Neural cell (in vitro differentiated cells): ENCODE results near the gene NR2F1-AS1. TPM values are rescaled to one million over a fixed set of nuclear protein-coding genes. Genes with fewer than 3 reads are reported as not detected.

Experiments used
- H2AFZ ChIP-seq: fragments of 200-600, 300-800 bp; sonication (generic), shearing (Covaris generic); 2 replicates; pipeline ENCODE4 v1.6.0; 2014; ENCODE audit warnings: low read depth, mild to moderate bottlenecking, antibody characterized with exemption, low read length, moderate library complexity
- H3F3A ChIP-seq: fragments of 200-600 bp; shearing (Covaris generic); 2 replicates; pipeline ENCODE4 v1.6.1; 2016; ENCODE audit warnings: mild to moderate bottlenecking, moderate library complexity, mixed read lengths, antibody characterized with exemption, low read length; ENCODE audit not compliant: insufficient read depth, poor library complexity, severe bottlenecking
- H3K27ac ChIP-seq: fragments of 200-600, 300-800 bp; sonication (generic), shearing (Covaris generic); 2 replicates; pipeline ENCODE4 v1.5.1; 2014; ENCODE audit warnings: mild to moderate bottlenecking, low read length, moderate library complexity
- H3K27me3 ChIP-seq: fragments of 300-800, 200-600 bp; sonication (generic), shearing (Covaris generic); 2 replicates; pipeline ENCODE4 v1.6.0; 2014; ENCODE audit warnings: mild to moderate bottlenecking, low read depth, low read length, moderate library complexity; ENCODE audit not compliant: insufficient read depth
- H3K36me3 ChIP-seq: fragments of 300-800, 200-600 bp; sonication (generic), shearing (Covaris generic); 2 replicates; pipeline ENCODE4 v1.5.1; 2014; ENCODE audit warnings: mild to moderate bottlenecking, antibody characterized with exemption, low read length, moderate library complexity; ENCODE audit not compliant: insufficient read depth
- H3K4me2 ChIP-seq: fragments of 300-800, 200-600 bp; sonication (generic), shearing (Covaris generic); 2 replicates; pipeline ENCODE4 v1.6.0; 2014; ENCODE audit warnings: mild to moderate bottlenecking, low read length
- H3K4me3 ChIP-seq: fragments of 300-800, 200-600 bp; sonication (generic), shearing (Covaris generic); 2 replicates; pipeline ENCODE4 v1.5.1; 2014; ENCODE audit warnings: mild to moderate bottlenecking, low read length, moderate library complexity
- H3K79me2 ChIP-seq: fragments of 200-600 bp; shearing (Covaris generic); replicated peaks from 2 replicates; pipeline ENCODE4 v1.6.0; 2014; ENCODE audit warnings: mild to moderate bottlenecking, low read length, moderate library complexity; ENCODE audit not compliant: insufficient read depth
- H3K9ac ChIP-seq: fragments of 300-800, 200-600 bp; sonication (generic), shearing (Covaris generic); 2 replicates; pipeline ENCODE4 v1.6.1; 2016; ENCODE audit warnings: mild to moderate bottlenecking, low read length, mixed read lengths
- H3K9me2 ChIP-seq: fragments of 200-600 bp; shearing (Covaris generic); 2 replicates; pipeline ENCODE4 v1.6.1; 2016; ENCODE audit warnings: mild to moderate bottlenecking, low read length, mixed read lengths; ENCODE audit not compliant: insufficient read depth
- H3K9me3 ChIP-seq: fragments of 200-600, 300-800 bp; sonication (generic), shearing (Covaris generic); 2 replicates; pipeline ENCODE4 v1.6.1; 2016; ENCODE audit warnings: mild to moderate bottlenecking, mixed run types, low read length, moderate library complexity, mixed read lengths
- H4K20me1 ChIP-seq: fragments of 200-600 bp; shearing (Covaris generic); 2 replicates; pipeline ENCODE4 v1.6.1; 2016; ENCODE audit warnings: mild to moderate bottlenecking, mixed run types; ENCODE audit not compliant: insufficient read depth
- CTCF ChIP-seq: fragments of 450-650 bp; IDR thresholded peaks from 2 replicates; pipeline ENCODE4 v1.5.1; 2014; ENCODE audit warnings: antibody characterized with exemption, mild to moderate bottlenecking, moderate library complexity; ENCODE audit not compliant: poor library complexity, severe bottlenecking
- EP300 ChIP-seq: fragments of 450-650 bp; conservative IDR thresholded peaks from 2 replicates; pipeline ENCODE4 v1.6.1; 2014; ENCODE audit warnings: antibody characterized with exemption, mild to moderate bottlenecking, moderate library complexity; ENCODE audit not compliant: poor library complexity, severe bottlenecking
- EZH2 ChIP-seq: fragments of 200-600, 300-800 bp; shearing (Covaris generic), sonication (generic); IDR thresholded peaks from 2 replicates; pipeline ENCODE4 v1.6.1; 2014; ENCODE audit warnings: antibody characterized with exemption, low read length, borderline replicate concordance, mild to moderate bottlenecking; ENCODE audit not compliant: insufficient read depth, poor library complexity, severe bottlenecking
- MXI1 ChIP-seq: fragments of 450-650 bp; conservative IDR thresholded peaks from 2 replicates; pipeline ENCODE4 v1.6.1; 2014; ENCODE audit warnings: antibody characterized with exemption, mild to moderate bottlenecking; ENCODE audit not compliant: poor library complexity, severe bottlenecking
- POLR2AphosphoS5 ChIP-seq: IDR thresholded peaks from 2 replicates; pipeline ENCODE4 v1.6.1; 2012
- RAD21 ChIP-seq: fragments of 450-650 bp; conservative IDR thresholded peaks from 2 replicates; pipeline ENCODE4 v1.6.1; 2014; ENCODE audit warnings: antibody characterized with exemption, mild to moderate bottlenecking, moderate library complexity
- SMC3 ChIP-seq: fragments of 450-650 bp; conservative IDR thresholded peaks from 2 replicates; pipeline ENCODE4 v1.6.1; 2014; ENCODE audit warnings: antibody characterized with exemption, mild to moderate bottlenecking, moderate library complexity; ENCODE audit not compliant: poor library complexity
- TAF1 ChIP-seq: IDR thresholded peaks from 2 replicates; pipeline ENCODE4 v1.6.1; 2012; ENCODE audit warnings: low read depth
- polyA plus RNA-seq: library from polyadenylated mRNA; depleted of rRNA; stranded (reverse); fragments of >200 nt; gene quantifications from 2 replicates; pipeline ENCODE4 v1.2.3, GENCODE V29; 2014
- TF ChIP-seq, protein P1 (sequence below): IDR thresholded peaks from 2 replicates; pipeline ENCODE4 v1.6.1; 2012; ENCODE audit warnings: borderline replicate concordance

The NR2F1-AS1 gene
- polyA plus RNA-seq, 1 donor from 2014 or later, result 0.24 TPM

GRCh38 chr5:93609762-93610161 lies 28.7 kb upstream of the NR2F1-AS1 start:
- TF ChIP-seq TAF1, result no peak
- no peak for TF ChIP-seq SMC3
- TF ChIP-seq RAD21, result no peak
- no peak for TF ChIP-seq EZH2
- TF ChIP-seq EP300, result no peak
- TF ChIP-seq POLR2AphosphoS5, result no peak
- TF ChIP-seq CTCF, result no peak
- no peak for TF ChIP-seq MXI1
- TF ChIP-seq, protein P1, sequence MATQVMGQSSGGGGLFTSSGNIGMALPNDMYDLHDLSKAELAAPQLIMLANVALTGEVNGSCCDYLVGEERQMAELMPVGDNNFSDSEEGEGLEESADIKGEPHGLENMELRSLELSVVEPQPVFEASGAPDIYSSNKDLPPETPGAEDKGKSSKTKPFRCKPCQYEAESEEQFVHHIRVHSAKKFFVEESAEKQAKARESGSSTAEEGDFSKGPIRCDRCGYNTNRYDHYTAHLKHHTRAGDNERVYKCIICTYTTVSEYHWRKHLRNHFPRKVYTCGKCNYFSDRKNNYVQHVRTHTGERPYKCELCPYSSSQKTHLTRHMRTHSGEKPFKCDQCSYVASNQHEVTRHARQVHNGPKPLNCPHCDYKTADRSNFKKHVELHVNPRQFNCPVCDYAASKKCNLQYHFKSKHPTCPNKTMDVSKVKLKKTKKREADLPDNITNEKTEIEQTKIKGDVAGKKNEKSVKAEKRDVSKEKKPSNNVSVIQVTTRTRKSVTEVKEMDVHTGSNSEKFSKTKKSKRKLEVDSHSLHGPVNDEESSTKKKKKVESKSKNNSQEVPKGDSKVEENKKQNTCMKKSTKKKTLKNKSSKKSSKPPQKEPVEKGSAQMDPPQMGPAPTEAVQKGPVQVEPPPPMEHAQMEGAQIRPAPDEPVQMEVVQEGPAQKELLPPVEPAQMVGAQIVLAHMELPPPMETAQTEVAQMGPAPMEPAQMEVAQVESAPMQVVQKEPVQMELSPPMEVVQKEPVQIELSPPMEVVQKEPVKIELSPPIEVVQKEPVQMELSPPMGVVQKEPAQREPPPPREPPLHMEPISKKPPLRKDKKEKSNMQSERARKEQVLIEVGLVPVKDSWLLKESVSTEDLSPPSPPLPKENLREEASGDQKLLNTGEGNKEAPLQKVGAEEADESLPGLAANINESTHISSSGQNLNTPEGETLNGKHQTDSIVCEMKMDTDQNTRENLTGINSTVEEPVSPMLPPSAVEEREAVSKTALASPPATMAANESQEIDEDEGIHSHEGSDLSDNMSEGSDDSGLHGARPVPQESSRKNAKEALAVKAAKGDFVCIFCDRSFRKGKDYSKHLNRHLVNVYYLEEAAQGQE, result no peak
- Histone ChIP-seq H3K27ac (no peak overlapping the region), H2AFZ (no peak overlapping the region), H3F3A (no peaks in the 10 kb centered on the region), H3K9me3 (no peaks in the 10 kb centered on the region), H3K36me3 (no peaks in the 10 kb centered on the region), H3K27me3 (peaks cover 99% of the 10 kb centered on the region), H3K4me3 (no peak overlapping the region), H3K4me2 (no peak overlapping the region), H3K9ac (no peak overlapping the region), H4K20me1 (no peaks in the 10 kb centered on the region), H3K9me2 (no peaks in the 10 kb centered on the region), H3K79me2 (no peaks in the 10 kb centered on the region)

DNA sequence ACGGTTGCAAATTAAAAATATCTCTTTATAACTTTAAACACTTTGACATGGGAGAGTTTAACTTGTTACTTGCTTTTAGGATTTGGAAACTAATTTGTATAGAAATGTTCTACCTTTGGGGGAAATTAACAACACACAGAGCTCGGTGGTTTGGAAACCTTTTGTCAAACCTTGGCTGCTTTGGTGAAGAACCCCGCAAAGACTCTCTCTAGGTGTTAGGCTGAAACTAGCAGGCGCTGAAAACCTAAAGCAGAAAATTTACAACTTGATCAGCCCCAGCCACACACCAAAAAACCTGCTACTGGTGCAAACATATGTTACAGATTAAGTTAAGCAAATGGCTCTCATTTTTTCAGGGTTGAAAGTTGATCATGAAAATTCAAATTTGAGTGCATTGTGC lies 27.8 kb upstream of the NR2F1-AS1 start:
- H3F3A ChIP-seq, result no peaks in the 10 kb centered on the region
- H3K27ac ChIP-seq, result no peak overlapping the region
- TF ChIP-seq TAF1, result no peak
- no peak for TF ChIP-seq EP300
- no peak for TF ChIP-seq EZH2
- no peak for TF ChIP-seq SMC3
- TF ChIP-seq POLR2AphosphoS5, result no peak
- no peak for TF ChIP-seq CTCF
- TF ChIP-seq, protein P1, result no peak
- no peak for TF ChIP-seq MXI1
- no peak for TF ChIP-seq RAD21
- peaks cover 99% of the 10 kb centered on the region for H3K27me3 ChIP-seq
- H3K9me3 ChIP-seq, result no peaks in the 10 kb centered on the region
- H2AFZ ChIP-seq, result no peak overlapping the region
- no peaks in the 10 kb centered on the region for H3K79me2 ChIP-seq
- no peaks in the 10 kb centered on the region for H3K9me2 ChIP-seq
- H4K20me1 ChIP-seq, result no peaks in the 10 kb centered on the region
- no peak overlapping the region for H3K4me2 ChIP-seq
- no peak overlapping the region for H3K4me3 ChIP-seq
- no peak overlapping the region for H3K9ac ChIP-seq
- no peaks in the 10 kb centered on the region for H3K36me3 ChIP-seq
